Stromal cell of bone marrow (primary cell): ENCODE results near the gene SCML1.
A peak's percentile ranks its signal among the peaks of the same experiment; 100 is the strongest.

Experiments used
- DNase-seq: peaks from one replicate; pipeline ENCODE4 v3.0.0-alpha.2; 2012; ENCODE audit warnings: low read depth

SCML1 gene, protein sequence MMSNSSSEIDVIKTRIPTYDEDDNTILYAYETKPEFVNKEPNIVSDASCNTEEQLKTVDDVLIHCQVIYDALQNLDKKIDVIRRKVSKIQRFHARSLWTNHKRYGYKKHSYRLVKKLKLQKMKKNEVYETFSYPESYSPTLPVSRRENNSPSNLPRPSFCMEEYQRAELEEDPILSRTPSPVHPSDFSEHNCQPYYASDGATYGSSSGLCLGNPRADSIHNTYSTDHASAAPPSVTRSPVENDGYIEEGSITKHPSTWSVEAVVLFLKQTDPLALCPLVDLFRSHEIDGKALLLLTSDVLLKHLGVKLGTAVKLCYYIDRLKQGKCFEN

DNA sequence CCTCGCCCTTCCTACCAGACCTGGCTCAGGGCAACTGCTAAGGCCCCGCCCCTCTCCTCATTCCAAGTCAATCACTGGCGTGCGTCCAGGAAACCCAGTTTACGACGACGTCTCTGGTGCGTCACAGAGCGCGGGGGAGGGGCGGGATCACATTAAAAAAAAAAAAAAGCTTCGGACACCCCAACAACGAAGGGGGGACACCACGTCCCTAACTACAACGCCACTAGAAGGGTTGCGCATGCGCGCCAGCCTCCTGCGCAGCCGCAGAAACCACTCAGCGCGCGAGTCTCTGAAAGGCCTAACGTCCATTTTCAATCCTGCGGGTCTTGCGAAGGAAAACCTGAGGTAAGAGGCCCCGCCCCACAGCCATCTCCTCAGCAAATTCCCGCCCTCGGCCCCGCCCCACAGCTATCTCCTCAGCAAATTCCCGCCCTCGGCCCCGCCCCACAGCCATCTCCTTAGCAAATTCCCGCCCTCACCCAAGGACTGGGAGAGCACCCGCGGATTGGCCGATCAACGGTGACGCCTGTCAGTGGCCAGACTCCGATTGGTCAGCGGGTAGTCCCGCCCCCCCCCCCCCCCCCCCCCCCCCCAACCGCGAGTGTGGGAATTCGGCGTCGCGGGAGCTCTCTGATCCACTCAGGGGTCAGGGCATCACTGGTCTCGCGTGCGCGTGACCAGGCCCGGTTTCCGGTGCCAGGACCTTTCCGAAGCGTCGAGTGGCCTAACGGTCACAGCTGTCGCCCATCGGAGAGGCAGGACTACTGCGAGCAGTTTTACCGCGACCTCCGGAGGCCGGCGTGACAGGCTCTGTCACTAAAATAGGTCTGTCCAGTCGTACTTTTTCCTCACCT, at the start of gene SCML1:
Gene SCML1, plus strand, starts transcription at position 638 of the 854 bp plus-strand sequence. CDS start 6,694 bp downstream, outside the sequence.
- DNase-seq: peak; percentile 89

DNA sequence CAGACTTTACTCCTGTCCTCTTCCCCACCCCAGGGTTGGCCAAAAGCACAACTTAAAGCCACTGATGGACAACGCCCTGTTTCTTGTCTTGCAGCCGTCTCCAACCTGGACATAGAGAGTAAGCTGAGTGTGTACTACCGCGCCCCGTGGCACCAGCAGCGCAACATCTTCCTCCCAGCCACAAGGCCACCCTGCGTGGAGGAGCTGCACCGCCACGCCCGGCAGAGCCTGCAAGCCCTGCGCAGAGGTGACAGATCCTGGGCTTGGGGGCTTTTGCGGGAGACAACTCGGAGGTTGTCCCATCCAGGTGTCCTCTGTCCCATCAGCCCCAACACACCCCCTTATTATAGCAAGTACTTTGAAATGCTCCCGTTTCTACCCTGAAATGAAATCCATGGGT, 49.6 kb upstream of the SCML1 start:
- no peak for DNase-seq

DNA sequence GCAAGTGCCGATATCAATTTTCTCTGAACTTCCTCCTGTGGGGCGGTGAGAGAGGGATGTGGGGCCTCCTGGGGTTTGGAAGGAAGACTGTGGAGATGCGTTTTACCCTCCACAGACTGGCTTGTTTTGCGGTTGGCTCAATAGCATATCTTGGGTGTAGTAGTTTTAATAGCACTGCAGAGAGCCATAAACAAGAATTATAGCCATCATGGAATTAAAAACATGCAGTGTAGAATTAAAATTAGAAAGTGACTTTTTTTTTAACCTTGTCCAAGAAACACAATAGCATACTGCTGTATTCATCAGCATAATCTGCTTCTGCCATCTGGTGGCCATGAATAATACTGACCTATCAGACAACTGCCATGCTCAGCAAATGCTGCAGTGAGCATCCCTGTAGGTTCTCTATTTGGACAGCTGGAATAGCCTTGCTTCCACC, 47.3 kb upstream of the SCML1 start:
- DNase-seq: peak; percentile 57

DNA sequence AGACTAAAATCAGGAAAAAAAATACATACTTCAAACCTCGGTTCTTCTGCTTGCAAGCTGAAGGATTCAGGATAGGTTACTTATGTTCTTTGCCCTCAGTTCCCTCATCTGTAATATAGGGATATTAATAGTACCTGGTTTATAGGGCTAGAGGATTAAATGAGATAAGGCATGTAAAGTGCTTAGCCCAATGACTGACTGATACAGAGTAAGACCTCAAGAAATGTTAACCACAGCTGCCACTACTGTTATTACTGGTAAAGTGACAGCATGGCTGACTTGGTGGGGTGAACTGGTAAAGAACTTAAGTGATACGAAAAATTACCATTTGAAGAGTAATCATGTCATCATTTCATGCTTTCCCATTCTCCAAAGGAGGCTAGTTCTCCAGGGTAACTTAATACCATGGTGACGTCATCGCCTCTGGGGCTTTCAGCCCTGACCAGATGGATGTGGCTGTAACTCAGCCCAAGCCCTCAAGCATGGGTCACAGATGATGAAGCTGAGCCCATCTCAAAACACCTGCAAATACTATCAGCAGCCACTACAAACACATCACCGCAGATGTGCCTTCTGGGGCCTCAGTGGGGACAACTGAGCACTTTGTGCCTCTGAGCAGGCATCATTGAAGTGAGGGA, 44.5 kb upstream of the SCML1 start:
- DNase-seq: peak; percentile 44

DNA sequence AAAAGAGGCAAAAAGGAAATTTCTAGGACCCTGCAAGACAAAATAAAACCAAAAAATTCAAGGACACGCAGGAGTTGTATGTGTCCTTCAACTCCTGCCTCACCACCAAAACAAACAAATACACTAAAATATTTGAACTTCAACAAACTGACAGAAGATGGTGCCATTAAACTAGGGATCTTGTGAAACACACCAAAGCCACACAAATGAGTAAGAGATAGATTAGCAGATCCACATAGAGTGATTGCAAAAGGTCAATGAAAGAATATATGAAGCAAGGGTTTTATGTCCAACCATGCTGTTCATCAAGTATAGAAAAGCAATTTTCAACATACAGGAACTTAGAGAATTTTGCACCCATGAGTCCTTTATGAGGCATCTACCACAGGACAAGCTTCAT, 40.1 kb upstream of the SCML1 start:
- DNase-seq: no peak

DNA sequence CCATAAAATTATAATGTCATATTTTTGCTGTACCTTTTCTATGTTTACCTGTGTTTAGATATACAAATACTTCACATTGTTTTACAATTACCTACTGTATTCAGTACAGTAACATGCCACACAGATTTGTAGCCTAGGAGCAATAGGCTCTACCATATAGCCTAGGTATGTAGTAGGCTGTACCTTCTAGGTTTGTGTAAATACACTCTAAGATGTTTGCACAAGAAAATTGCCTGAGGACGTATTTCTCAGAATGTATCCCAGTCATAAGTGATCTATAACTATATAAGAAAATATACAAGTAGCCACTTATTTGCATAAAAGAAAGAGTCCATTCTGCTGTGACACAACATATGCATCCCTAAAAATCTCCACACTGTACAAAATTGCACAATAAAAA, 36.3 kb upstream of the SCML1 start:
- no peak for DNase-seq

DNA sequence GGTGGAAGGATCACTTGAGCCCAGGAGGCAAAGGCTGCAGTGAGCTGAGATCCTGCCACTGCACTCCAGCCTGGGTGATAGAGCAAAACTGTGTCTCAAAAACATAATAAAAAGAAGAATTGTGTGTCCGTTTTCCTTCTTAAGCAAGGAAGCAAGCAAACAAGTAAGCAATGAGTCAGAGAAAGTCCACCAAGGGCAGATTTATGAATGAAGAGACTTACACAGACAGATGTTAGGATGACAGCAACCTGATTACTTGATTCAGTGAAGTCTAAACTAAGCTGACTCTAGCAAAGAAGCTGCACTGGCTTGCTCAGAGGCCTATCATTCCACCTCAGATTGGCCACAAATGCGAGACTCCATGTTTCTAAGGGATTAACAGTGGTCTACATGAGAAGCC, 34.1 kb upstream of the SCML1 start:
- no peak for DNase-seq

DNA sequence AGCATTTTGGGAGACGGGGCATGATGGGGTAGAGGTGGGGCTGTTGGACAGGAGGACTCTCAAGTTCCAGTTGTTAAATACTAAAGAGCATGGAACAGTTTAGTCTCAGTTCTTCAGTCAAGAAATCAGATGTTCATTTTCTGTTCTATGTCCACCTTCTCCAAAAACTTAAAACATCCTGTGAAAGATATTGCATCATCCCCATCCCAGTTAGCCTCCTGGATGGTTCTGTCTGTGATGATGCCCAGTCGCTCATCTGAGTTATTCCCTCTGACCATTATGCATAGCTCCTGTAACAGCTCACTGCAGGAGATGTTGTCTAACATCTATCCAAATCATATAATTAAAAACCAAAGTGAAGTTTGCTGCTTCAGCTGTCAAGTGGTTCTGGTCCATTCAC, 32.1 kb upstream of the SCML1 start:
- no peak for DNase-seq

DNA sequence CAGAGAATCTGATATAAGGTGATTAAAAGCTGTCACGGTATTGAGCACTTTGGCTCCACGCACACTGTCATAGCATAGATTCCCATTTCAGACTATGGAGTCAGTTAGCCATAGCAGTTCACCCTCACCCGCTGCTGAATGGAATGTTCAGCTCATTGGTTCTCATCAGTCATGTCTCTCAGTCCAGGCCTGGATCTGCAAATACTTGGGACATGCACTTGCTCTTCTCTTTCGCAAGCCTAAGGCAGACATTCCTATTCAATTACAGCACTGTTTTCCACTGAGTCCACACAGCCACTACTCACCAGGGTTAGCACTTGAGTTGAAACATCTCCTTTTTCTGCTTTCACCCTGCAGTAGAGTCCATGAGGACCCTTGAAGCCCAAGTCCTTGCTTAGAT, 30.6 kb upstream of the SCML1 start:
- DNase-seq: peak; percentile 51

DNA sequence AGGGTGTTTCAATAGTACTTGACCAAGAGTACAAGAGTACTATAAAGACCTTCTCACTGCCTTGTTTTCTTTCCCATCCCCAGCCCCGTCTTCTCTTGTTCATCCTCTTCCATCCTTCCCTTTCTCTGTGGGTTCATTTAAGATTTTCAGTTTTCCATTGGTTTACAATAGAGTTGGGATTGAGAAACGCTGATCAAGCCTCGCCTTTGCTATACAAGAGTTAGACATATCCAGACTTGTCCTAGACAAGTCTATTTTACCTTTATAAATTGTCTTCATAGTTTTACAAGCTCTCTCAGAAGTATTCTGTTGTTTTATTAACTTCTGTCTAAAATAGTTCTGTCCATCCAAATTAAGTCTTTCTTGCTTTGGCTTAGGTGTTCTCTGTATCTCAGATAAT, 29.6 kb upstream of the SCML1 start:
- DNase-seq: no peak

DNA sequence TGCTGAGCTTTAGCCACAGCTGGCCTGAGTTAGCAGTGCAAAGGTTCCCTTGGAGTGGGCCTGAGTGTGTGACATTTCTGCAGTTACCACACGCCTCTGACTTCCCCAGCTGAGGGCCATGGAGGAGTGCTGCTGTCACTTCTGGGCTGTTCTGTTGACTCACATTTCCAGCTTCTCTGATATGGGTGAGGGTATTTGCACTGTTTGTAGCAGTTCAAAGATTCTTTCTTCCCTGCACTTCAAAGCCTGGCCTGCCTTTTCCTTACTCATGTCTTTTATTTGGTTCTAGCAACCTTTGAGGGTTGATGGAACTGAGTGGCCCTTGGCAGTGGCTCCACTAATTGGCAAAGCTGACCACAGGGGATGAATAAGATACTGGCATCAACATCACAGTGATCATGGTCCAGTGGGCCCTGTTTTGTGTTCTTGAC, 26.4 kb upstream of the SCML1 start:
- DNase-seq: no peak

DNA sequence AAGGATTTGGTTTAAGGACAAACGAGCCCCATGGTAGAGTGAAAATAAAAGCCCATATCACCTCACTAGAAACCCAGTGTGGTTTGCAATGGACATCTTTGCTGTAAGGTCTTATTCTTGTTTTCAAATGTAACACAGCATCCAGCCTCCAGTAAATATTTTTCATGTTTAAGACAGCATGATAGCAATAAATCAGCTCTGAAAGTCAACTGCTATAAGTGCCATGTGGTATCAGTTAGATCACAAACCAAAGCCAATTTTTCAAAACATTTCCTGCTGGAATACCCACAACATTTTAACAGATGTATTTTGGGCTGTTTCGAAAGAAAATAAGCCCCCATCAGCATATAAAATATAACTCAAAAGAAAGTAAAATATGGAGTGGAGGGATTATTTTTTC, 24.0 kb upstream of the SCML1 start:
- no peak for DNase-seq

DNA sequence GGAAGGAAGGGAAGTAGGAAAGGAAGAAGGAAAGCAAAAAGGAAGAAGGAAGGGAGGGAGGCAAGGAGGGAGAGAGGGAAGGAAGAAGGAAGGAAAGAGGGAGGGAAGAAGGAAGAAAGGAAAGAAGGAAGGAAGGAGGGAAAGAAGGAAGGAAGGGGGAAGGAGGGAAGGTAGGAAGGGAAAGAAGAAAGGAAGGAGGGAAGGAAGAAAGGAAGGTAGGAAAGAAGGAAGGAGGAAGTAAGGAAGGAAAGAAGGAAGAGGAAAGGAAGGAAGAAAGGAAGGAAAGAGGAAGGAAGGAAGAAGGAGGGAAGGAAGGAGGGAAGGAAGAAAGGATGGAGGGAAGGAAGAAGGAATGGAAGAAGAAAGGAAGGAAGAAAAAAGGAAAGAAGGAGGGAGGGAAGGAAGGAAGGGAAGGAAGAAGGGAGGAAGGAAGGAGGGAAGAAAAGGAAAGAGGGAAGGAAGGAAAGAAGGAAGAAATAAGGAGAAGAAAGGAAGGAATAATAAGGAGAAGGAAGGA, 18.6 kb upstream of the SCML1 start:
- no peak for DNase-seq

DNA sequence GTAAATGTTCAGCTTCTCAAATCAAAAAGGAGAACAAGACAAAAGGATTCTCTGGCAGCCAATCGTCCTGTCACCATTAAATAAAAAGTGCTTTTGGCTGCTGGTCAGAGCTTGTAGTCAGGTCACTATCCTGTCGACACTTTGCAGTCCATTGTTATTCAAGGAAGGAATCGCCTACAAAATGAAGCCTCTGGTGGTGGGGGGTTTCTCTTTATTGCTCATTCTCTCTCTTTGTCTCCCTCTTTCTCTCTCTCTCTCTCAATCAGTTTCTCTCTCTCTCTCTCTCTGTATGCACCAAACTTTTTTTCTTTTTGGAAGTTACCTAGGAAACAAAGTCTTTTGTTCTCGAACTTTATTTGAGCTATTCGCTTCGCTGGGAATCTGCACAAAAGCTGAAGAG, 17.6 kb upstream of the SCML1 start:
- DNase-seq: no peak

DNA sequence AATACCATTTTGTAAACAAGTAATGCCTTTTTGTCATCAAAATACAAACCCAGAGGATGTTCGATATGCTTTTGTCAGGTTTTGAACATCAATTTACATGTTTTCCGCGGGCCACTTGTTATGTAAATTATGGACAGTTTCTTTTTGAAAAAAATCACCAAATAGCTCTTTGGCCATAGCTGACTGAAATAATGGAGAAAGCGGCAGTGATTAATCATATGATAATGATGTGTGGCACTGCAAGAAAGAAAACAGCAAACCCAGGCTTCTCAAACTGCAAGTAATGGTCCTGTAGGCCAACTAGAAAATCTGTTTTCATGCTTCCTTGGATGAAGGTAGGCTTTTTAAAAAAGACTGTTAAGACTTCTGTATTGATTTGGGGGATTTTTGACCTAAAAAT, 15.6 kb upstream of the SCML1 start:
- no peak for DNase-seq

DNA sequence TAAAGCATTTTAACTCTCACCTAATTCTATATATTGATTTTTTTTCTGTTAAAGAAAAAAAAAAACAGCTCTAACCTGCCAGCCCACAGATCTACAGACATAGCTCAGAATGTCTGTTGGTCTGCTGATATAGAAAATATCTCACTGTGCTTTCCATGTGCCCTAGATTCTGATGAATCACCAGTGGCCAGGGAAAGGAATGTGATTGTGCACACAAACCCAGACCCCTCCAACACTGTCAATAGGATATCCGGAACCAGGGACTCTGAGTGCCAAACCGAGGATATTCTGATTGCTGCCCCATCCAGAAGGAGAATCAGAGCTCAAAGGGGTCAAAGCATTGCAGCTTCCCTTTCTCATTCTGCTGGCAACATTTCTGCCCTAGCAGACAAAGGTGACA, 12.1 kb upstream of the SCML1 start:
- no peak for DNase-seq

DNA sequence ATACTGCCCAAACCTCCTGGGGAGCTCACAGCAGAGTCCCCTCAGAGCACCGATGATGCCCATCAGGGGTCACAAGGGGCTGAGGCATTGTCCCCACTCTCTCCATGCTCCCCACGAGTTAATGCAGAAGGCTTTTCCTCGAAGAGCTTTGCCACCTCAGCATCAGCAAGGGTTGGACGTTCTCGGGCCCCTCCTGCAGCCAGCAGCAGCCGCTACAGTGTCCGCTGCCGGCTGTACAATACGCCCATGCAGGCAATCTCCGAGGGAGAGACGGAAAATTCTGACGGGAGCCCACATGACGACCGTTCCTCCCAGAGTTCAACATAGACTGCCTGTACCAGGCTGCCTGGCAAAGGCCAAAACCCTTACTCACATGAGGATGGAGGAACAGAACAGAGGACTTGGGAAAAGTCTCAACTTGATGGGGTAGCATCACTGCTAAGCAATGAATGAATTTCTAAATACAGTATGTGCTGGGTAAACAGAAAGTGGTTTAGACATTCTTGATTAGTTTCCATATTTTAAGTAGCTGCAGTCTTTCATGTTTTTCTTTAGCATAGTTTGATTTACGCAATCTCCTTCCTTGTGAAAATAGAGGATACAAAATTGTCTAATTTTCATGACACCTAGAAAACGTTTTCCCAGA, 5.0 kb upstream of the SCML1 start:
- DNase-seq: peak; percentile 25

DNA sequence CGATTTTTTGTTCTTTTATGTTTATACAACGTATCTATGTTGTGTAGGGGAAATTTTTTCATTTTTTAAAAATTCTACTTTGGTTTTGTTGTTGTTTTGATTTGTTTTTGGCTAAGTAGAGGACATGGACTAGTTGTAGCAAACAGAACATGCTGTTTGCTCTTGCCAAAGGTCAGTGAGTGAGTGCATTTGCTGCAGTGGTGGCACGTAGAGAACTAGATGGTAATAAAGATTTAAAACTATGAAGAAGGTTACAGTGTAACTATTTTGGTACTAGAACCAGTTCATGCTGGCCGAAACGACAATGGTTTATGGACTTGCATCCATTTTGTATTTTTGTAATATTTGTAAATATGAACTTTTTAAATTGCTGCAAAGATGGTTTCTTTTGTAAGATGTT, 1.9 kb upstream of the SCML1 start:
- DNase-seq: no peak

DNA sequence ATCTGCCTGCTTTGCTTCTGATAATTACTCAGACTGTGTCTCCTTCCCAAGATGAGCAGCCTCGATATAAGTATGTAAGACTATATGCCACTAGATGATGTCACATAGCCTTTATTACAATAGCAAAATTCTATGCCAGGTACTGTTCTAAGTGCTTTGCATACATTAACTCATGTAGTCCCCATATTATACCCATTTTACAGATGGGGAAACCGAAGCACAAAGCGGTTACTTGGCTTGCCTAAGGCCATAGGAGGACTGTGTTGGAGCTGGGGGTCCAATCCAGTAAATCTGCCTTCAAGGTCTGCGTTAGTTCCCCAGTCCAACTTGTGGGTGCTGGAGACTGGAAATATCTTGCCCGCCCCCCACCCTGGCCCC, 826 bp upstream of the SCML1 start:
- DNase-seq: no peak

DNA sequence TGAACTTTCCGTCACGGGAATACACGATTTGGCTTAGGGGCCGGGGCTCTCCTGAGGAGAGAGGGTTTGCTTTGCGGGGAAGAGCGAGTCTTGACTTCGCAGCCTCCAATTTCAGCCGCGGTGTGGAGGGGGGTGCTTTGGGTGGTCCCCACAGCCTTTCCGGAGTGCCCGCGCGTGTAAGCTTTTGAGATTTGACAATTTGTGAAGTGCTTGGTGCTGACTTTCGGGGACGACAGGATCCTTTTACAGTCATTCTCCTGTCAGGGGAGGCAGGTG, 355 bp downstream of the SCML1 start:
- DNase-seq: no peak

DNA sequence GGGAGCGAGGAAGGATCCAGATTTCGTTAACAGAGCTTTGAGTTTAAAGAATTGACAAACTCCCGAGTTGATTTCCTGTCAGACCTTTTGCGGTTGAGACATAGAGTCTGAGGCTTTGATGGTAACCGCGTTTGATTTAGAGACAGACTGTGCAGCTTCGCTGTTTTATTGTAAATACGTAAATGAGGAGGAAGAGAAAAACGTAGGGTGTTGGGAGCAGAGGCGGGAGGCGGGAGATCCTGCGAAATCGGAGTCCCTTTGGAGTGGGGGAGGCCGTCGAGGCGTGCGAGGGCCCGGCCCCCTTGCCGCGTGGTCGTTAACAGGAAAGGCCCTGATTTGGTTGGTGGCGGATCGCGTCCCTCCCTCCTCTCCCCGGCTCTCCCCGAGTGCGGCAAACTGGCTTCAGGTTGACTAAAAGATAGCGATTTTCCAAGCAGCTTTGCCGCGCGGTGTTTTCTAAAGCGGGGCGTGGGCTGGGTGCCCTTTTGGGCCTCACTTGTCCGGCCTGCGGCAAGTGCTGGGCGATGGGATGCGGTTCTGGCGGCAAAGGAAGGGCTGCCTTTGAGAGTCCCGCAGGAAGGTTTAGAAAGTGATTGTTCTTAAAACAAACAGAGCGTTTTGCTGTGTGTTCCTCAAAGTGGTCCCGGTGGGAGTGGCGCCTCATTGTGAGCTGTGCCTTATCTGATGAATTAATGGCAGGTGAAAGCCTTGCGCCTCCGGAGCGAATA, 857 bp downstream of the SCML1 start:
- no peak for DNase-seq
